Chondrocyte (in vitro differentiated cells): ENCODE measurements around the gene STPG2. TPM values are rescaled to one million over a fixed set of nuclear protein-coding genes. Genes with fewer than 3 reads are reported as not detected.

Experiments used
- DNase-seq: peaks from one replicate; pipeline ENCODE4 v3.0.0; 2021; ENCODE audit warnings: mixed read lengths, low spot score
- H3K27ac Mint-ChIP-seq: one replicate; pipeline ENCODE4 v1.8.0; 2021; ENCODE audit warnings: mild to moderate bottlenecking, moderate library complexity, mixed read lengths; ENCODE audit not compliant: unreplicated experiment
- H3K27me3 Mint-ChIP-seq: 2 replicates; pipeline ENCODE4 v1.8.0; 2021; ENCODE audit warnings: low read depth, mixed read lengths
- H3K36me3 Mint-ChIP-seq: 2 replicates; pipeline ENCODE4 v1.8.0; 2021; ENCODE audit warnings: low read depth, mixed read lengths
- H3K4me1 Mint-ChIP-seq: 2 replicates; pipeline ENCODE4 v1.8.0; 2021; ENCODE audit warnings: low read depth, mild to moderate bottlenecking, mixed read lengths
- H3K4me3 Mint-ChIP-seq: one replicate; pipeline ENCODE4 v1.8.0; 2021; ENCODE audit warnings: mild to moderate bottlenecking, moderate library complexity, mixed read lengths; ENCODE audit not compliant: unreplicated experiment
- H3K9me3 Mint-ChIP-seq: 2 replicates; pipeline ENCODE4 v1.8.0; 2021; ENCODE audit warnings: low read depth, mixed read lengths
- total RNA-seq: library from RNA; stranded (reverse); gene quantifications from 3 replicates; pipeline ENCODE4 v1.2.1, GENCODE V29; 2021
- TF ChIP-seq, protein P1 (sequence below): fragments of 200-600 bp; sonication (generic); IDR thresholded peaks from 2 replicates; pipeline ENCODE4 v1.5.0; 2021; ENCODE audit warnings: antibody characterized with exemption, mild to moderate bottlenecking, moderate library complexity

The STPG2 gene
- total RNA-seq, 1 donor from 2014 or later: 0.12 TPM

DNA sequence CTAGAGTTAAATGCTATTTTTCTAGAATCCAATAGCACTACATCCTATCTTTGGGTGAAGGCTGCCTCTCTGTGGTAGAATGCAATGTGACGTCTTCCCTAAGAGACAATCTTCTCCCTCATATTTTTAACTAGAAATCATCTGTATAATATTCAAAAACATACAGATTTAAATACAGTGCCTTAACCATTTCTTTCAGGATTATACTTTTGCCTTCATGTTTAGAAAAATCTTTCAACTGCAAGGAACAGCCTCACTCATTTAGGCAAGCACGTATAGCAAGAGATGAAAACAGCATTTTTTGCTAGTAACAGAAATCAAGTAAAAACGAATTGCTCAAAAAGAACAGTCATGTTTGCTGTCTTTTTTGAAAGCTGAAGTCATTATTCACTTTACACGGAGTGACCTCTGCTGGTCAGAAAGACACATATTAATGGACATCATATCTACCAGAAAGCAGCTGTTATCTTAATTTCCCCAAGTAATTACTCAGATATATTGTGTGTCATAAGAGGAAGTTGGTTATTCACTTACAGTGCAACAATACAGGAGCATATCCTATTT is 422.3 kb downstream of the STPG2 start:
- Mint-ChIP-seq H3K27me3 (peaks cover 10% of the 10 kb centered on the region), H3K9me3 (no peaks in the 10 kb centered on the region), H3K4me1 (no peaks in the 10 kb centered on the region), H3K36me3 (no peaks in the 10 kb centered on the region), H3K4me3 (no peak overlapping the region), H3K27ac (no peak overlapping the region)
- no peak for DNase-seq
- TF ChIP-seq, protein P1, sequence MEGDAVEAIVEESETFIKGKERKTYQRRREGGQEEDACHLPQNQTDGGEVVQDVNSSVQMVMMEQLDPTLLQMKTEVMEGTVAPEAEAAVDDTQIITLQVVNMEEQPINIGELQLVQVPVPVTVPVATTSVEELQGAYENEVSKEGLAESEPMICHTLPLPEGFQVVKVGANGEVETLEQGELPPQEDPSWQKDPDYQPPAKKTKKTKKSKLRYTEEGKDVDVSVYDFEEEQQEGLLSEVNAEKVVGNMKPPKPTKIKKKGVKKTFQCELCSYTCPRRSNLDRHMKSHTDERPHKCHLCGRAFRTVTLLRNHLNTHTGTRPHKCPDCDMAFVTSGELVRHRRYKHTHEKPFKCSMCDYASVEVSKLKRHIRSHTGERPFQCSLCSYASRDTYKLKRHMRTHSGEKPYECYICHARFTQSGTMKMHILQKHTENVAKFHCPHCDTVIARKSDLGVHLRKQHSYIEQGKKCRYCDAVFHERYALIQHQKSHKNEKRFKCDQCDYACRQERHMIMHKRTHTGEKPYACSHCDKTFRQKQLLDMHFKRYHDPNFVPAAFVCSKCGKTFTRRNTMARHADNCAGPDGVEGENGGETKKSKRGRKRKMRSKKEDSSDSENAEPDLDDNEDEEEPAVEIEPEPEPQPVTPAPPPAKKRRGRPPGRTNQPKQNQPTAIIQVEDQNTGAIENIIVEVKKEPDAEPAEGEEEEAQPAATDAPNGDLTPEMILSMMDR: peak; percentile 78

DNA sequence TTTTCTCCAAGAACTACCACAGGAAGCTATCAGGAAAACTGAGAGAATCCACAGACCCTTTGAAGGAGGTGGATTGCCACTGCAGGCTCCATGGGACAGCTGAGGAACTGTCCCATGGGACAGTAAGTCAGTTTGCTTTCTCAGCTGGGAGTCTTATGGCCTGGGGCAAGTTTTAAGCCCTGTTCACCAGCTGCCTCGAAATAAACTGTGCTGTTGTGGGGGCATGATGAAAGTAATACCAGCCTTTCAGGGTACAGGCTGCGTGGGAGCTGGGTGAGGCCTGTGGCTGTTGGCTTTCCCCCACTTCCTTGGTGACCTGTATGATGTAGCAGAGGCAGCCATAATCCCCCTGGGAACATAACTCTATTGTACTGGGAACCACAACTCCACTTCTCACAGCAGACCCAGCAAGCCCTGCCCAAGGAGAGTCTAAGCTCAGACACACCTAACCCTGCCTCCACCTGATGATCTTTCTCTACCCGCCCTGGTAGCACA is 452.1 kb downstream of the STPG2 start:
- H3K27me3 Mint-ChIP-seq: no peaks in the 10 kb centered on the region
- H3K36me3 Mint-ChIP-seq: no peaks in the 10 kb centered on the region
- H3K4me3 Mint-ChIP-seq: no peak overlapping the region
- no peak for DNase-seq
- TF ChIP-seq, protein P1: no peak
- H3K9me3 Mint-ChIP-seq: peaks cover 36% of the 10 kb centered on the region
- no peak overlapping the region for H3K27ac Mint-ChIP-seq
- no peaks in the 10 kb centered on the region for H3K4me1 Mint-ChIP-seq

DNA sequence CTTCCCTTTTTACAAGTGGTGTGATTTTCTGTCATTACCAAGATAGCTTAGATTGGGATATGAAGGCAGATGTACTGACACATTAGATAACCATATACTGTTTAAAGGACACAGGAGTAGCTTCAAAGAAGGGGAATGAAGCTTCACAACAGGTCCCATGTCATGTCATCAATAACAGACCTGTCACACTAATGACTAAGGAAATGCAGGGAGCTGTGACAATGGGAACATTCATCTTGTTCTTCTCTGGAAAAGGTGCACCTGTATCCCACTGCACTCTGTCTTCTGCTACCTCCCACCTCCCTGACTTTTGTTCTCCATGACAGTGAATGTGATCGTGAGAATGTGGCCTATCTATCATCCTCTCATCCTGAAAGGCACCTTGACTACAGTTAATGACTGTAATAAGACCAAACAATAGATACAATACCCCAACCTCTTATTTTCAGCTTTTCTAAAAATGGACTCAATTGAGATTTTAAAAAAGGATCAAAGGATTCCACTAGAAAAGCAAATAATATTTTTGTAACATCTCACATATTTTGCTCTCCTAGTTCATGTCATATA is 472.5 kb downstream of the STPG2 start:
- DNase-seq: no peak
- H3K4me3 Mint-ChIP-seq: no peak overlapping the region
- H3K9me3 Mint-ChIP-seq: no peaks in the 10 kb centered on the region
- TF ChIP-seq, protein P1: no peak
- H3K4me1 Mint-ChIP-seq: no peaks in the 10 kb centered on the region
- no peak overlapping the region for H3K27ac Mint-ChIP-seq
- H3K36me3 Mint-ChIP-seq: no peaks in the 10 kb centered on the region
- peaks cover 6% of the 10 kb centered on the region for H3K27me3 Mint-ChIP-seq

DNA sequence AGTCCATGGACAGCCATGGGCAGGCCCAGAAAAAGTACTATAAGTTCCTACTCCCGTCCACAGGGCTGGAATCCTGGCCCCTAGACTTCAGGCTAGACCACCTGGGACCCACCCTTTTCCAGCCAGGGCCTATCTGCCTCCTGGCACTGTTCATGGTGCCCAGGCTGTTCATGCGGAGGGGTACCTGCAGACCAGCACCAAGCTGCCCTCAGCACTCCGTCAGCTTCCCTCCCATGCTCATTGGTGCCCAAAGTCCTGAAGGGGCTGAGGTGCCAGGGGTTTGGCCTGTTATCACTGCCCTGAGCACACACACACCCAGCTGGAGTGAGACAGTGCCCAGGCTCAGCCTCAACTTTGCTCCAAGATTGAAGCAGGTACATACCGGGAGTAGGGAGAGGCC is 477.7 kb downstream of the STPG2 start:
- no peaks in the 10 kb centered on the region for H3K4me1 Mint-ChIP-seq
- no peak overlapping the region for H3K27ac Mint-ChIP-seq
- H3K27me3 Mint-ChIP-seq: peaks cover 6% of the 10 kb centered on the region
- no peaks in the 10 kb centered on the region for H3K9me3 Mint-ChIP-seq
- DNase-seq: peak; percentile 58
- TF ChIP-seq, protein P1: no peak
- H3K4me3 Mint-ChIP-seq: no peak overlapping the region
- no peaks in the 10 kb centered on the region for H3K36me3 Mint-ChIP-seq

DNA sequence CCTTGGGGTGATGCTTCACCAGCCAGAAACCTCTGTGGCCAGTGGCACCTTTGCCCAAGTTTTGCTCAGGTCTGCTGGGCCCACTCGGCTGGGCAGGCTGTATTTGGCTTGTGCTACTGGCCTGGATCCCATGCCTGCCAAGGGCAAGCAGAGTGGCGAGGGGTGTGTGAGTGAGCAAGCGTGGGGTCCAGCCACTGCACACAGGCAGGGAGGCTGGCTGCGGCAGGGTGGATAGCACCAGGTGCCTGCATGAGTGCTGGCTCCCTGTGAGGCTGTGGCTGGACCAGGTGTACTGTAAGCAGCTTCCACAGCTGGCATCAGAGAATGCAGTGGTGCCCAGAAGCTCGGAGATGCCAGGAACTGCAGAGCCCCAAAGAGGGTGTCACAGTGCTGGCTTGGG is 478.5 kb downstream of the STPG2 start:
- peak; percentile 76 for DNase-seq
- no peaks in the 10 kb centered on the region for H3K9me3 Mint-ChIP-seq
- peaks cover 6% of the 10 kb centered on the region for H3K27me3 Mint-ChIP-seq
- TF ChIP-seq, protein P1: no peak
- H3K27ac Mint-ChIP-seq: no peak overlapping the region
- H3K4me1 Mint-ChIP-seq: no peaks in the 10 kb centered on the region
- no peaks in the 10 kb centered on the region for H3K36me3 Mint-ChIP-seq
- no peak overlapping the region for H3K4me3 Mint-ChIP-seq
